ENCODE data around the gene CLOCK.

The CLOCK gene

DNA sequence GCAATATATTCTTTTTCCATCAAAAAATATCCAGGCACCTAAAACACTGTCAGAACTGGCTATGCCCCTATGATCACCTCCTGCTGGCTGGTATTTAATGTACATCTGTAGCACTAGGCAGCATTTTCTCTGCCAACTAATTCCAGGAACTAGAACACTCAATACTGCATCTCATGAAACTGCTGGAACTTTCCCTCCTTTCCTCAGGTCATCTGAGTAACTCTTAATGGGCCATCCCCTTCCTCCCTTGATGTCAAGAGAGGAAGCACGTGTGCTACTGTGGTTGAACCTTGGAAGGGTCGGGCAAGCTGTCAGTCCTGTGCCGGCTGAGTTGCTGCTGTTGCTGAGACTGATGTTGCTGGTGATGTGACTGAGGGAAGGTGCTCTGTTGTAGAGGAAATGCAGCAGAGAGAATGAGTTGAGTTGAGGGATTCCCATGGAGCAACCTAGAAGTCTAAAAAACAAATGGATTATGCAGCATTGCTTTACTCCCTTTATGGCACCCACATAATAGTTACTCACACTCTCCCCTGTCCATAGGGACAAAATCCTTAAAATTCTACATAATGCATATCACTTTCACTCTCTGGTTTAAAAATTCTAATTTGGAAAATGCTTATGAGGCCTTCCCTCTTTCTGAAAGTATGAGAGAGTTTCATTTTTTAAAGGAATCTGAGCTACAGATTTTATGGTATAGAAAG, 111.4 kb downstream of the CLOCK start:
- H3K79me2 ChIP-seq (ENCODE audit: insufficient read depth, low read length) = no peaks in the 10 kb centered on the region
- no peaks in the 10 kb centered on the region for H4K20me1 ChIP-seq (ENCODE audit: insufficient read depth, low read length, poor library complexity, severe bottlenecking)
- no peaks in the 10 kb centered on the region for H3F3A ChIP-seq (ENCODE audit: low read depth)

GRCh38 chr4:55431710-55432336, 114.9 kb downstream of the CLOCK start:
- Histone ChIP-seq H2AFZ (ENCODE audit: low read length) (no peak overlapping the region), H3K9me2 (replicated peaks; ENCODE audit: low read depth, low read length) (no peaks in the 10 kb centered on the region), H3K4me3 (ENCODE audit: low read length, poor library complexity, severe bottlenecking) (no peak overlapping the region), H3K27me3 (ENCODE audit: insufficient read depth, low read length, poor library complexity, severe bottlenecking) (no peaks in the 10 kb centered on the region), H3K9ac (ENCODE audit: low read depth, low read length, poor library complexity, severe bottlenecking) (no peak overlapping the region), H4K20me1 (ENCODE audit: insufficient read depth, low read length, poor library complexity, severe bottlenecking) (no peaks in the 10 kb centered on the region), H3K36me3 (ENCODE audit: insufficient read depth, low read length) (peaks cover 56% of the 10 kb centered on the region), H3K9me3 (ENCODE audit: insufficient read depth, low read depth, low read length) (no peaks in the 10 kb centered on the region), H3K4me2 (ENCODE audit: low read depth, low read length, poor library complexity, severe bottlenecking) (no peak overlapping the region), H3F3A (ENCODE audit: low read depth) (no peaks in the 10 kb centered on the region), H3K79me2 (ENCODE audit: insufficient read depth, low read length) (no peaks in the 10 kb centered on the region), H3K4me1 (ENCODE audit: insufficient read depth, low read length, poor library complexity, severe bottlenecking) (peaks cover 10% of the 10 kb centered on the region)
- TF ChIP-seq, protein P1, sequence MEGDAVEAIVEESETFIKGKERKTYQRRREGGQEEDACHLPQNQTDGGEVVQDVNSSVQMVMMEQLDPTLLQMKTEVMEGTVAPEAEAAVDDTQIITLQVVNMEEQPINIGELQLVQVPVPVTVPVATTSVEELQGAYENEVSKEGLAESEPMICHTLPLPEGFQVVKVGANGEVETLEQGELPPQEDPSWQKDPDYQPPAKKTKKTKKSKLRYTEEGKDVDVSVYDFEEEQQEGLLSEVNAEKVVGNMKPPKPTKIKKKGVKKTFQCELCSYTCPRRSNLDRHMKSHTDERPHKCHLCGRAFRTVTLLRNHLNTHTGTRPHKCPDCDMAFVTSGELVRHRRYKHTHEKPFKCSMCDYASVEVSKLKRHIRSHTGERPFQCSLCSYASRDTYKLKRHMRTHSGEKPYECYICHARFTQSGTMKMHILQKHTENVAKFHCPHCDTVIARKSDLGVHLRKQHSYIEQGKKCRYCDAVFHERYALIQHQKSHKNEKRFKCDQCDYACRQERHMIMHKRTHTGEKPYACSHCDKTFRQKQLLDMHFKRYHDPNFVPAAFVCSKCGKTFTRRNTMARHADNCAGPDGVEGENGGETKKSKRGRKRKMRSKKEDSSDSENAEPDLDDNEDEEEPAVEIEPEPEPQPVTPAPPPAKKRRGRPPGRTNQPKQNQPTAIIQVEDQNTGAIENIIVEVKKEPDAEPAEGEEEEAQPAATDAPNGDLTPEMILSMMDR (conservative IDR thresholded peaks at IDR 0.05; ENCODE audit: low read length) = no peak
- TF ChIP-seq EZH2phosphoT487 (IDR thresholded peaks at IDR 0.05; ENCODE audit: borderline replicate concordance) = no peak

More for the DNA sequence above, 111.4 kb downstream of the CLOCK start:
- Histone ChIP-seq H3K4me2 (ENCODE audit: low read depth, low read length, poor library complexity, severe bottlenecking) (no peak overlapping the region), H3K36me3 (ENCODE audit: insufficient read depth, low read length) (peaks cover 31% of the 10 kb centered on the region; the same call in 1 of the 2 replicates), H3K9me2 (replicated peaks; ENCODE audit: low read depth, low read length) (no peaks in the 10 kb centered on the region), H2AFZ (ENCODE audit: low read length) (no peak overlapping the region), H3K27me3 (ENCODE audit: insufficient read depth, low read length, poor library complexity, severe bottlenecking) (no peaks in the 10 kb centered on the region), H3K4me3 (ENCODE audit: low read length, poor library complexity, severe bottlenecking) (no peak overlapping the region), H3K9me3 (ENCODE audit: insufficient read depth, low read depth, low read length) (no peaks in the 10 kb centered on the region), H3K9ac (ENCODE audit: low read depth, low read length, poor library complexity, severe bottlenecking) (no peak overlapping the region), H3K4me1 (ENCODE audit: insufficient read depth, low read length, poor library complexity, severe bottlenecking) (peaks cover 10% of the 10 kb centered on the region)
- no peak for TF ChIP-seq EZH2phosphoT487 (IDR thresholded peaks at IDR 0.05; ENCODE audit: borderline replicate concordance)
- TF ChIP-seq, protein P1 (conservative IDR thresholded peaks at IDR 0.05; ENCODE audit: low read length) = peak; percentile 44

- peaks cover 3% of the 10 kb centered on the region for H4K20me1 ChIP-seq (ENCODE audit: insufficient read depth, low read length, poor library complexity, severe bottlenecking)
- H3K9me3 ChIP-seq (ENCODE audit: insufficient read depth, low read depth, low read length) = no peaks in the 10 kb centered on the region
- no peaks in the 10 kb centered on the region for H3K27me3 ChIP-seq (ENCODE audit: insufficient read depth, low read length, poor library complexity, severe bottlenecking)
- no peak overlapping the region for H2AFZ ChIP-seq (ENCODE audit: low read length)
- TF ChIP-seq, protein P1 (conservative IDR thresholded peaks at IDR 0.05; ENCODE audit: low read length) = no peak
- no peak for TF ChIP-seq EZH2phosphoT487 (IDR thresholded peaks at IDR 0.05; ENCODE audit: borderline replicate concordance)
- H3K4me2 ChIP-seq (ENCODE audit: low read depth, low read length, poor library complexity, severe bottlenecking) = no peak overlapping the region
- H3K4me1 ChIP-seq (ENCODE audit: insufficient read depth, low read length, poor library complexity, severe bottlenecking) = no peaks in the 10 kb centered on the region
- H3K9me2 ChIP-seq (replicated peaks; ENCODE audit: low read depth, low read length) = no peaks in the 10 kb centered on the region
- peaks cover 91% of the 10 kb centered on the region for H3K36me3 ChIP-seq (ENCODE audit: insufficient read depth, low read length)
- H3K4me3 ChIP-seq (ENCODE audit: low read length, poor library complexity, severe bottlenecking) = no peak overlapping the region
- H3K79me2 ChIP-seq (ENCODE audit: insufficient read depth, low read length) = no peaks in the 10 kb centered on the region
- no peak overlapping the region for H3K9ac ChIP-seq (ENCODE audit: low read depth, low read length, poor library complexity, severe bottlenecking)
- no peaks in the 10 kb centered on the region for H3F3A ChIP-seq (ENCODE audit: low read depth)
Measured at GRCh38 chr4:55424791-55425190, 121.9 kb downstream of the CLOCK start.

Data from Loucy (cell line).